ENCODE results near the gene FLOT2.

DNA sequence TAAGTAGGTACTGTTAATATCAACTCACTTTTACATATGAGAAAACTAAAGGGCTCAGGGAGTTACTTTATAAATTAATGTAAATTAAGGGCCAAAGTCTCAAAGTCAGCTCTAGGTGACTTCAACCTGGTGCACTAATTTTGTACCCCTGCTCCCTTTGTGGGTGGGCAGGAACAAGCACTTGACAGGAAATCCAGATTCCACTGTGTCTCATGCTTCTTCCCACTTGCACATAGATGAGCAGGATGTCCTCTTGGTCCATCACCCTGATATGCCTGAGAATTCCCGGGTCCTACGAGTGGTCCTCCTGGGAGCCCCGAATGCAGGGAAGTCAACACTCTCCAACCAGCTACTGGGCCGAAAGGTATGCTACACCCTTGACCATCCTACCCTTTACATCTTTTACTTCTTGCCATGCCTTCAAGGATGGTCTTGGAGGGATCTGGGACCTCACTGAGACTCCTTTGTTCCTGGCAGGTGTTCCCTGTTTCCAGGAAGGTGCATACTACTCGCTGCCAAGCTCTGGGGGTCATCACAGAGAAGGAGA, 41.4 kb downstream of the FLOT2 start:
- TF ChIP-seq POLR2AphosphoS5 (IDR thresholded peaks at IDR 0.05; ENCODE audit: low read length) (no peak), POLR2A (IDR thresholded peaks at IDR 0.05; ENCODE audit: low read depth, low read length) (no peak), SIN3A (IDR thresholded peaks at IDR 0.05; ENCODE audit: low read depth, low read length) (no peak)
- TF ChIP-seq, protein P1, sequence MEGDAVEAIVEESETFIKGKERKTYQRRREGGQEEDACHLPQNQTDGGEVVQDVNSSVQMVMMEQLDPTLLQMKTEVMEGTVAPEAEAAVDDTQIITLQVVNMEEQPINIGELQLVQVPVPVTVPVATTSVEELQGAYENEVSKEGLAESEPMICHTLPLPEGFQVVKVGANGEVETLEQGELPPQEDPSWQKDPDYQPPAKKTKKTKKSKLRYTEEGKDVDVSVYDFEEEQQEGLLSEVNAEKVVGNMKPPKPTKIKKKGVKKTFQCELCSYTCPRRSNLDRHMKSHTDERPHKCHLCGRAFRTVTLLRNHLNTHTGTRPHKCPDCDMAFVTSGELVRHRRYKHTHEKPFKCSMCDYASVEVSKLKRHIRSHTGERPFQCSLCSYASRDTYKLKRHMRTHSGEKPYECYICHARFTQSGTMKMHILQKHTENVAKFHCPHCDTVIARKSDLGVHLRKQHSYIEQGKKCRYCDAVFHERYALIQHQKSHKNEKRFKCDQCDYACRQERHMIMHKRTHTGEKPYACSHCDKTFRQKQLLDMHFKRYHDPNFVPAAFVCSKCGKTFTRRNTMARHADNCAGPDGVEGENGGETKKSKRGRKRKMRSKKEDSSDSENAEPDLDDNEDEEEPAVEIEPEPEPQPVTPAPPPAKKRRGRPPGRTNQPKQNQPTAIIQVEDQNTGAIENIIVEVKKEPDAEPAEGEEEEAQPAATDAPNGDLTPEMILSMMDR (IDR thresholded peaks at IDR 0.05 in 2 of 3, conservative IDR thresholded peaks at IDR 0.05 in 1 of 3; ENCODE audit: control insufficient read depth in 2 of 3, extremely low read depth in 1 of 3, insufficient read depth in 1 of 3, low read depth in 3 of 3, low read length in 3 of 3), result no peak

All from GM12878 (cell line).